Esophagus squamous epithelium (tissue), 5 donors: ENCODE results near the gene TNRC6B. TPM values are rescaled to one million over a fixed set of nuclear protein-coding genes. Genes with fewer than 3 reads are reported as not detected.
A peak's percentile ranks its signal among the peaks of the same experiment; 100 is the strongest.

Experiments
- DNase-seq: peaks from one replicate; lab custom pipeline; 2025; lab: John Stamatoyannopoulos, UW
- H3K27ac ChIP-seq, 4 donors: fragments of 200-600 bp; sonication (generic); one replicate each; pipeline ENCODE4 v1.5.1; 2016 to 2019; ENCODE audit warnings: mild to moderate bottlenecking in 1 of 4
- H3K27me3 ChIP-seq, 4 donors: fragments of 200-600 bp; sonication (generic); 1 replicate in 3 of 4; 2 replicates in 1 of 4; pipeline versions ENCODE4 v1.5.1 to v1.6.0; 2017 to 2021; ENCODE audit warnings: antibody characterized with exemption in 1 of 4
- H3K36me3 ChIP-seq, 3 donors: fragments of 200-600 bp; sonication (generic); one replicate each; pipeline ENCODE4 v1.5.1; 2016 to 2019
- H3K4me1 ChIP-seq, 3 donors: fragments of 200-600 bp; sonication (generic); one replicate each; pipeline ENCODE4 v1.5.1; 2017 to 2019
- H3K4me3 ChIP-seq, 4 donors: fragments of 200-600 bp; sonication (generic); 1 replicate in 3 of 4; 2 replicates in 1 of 4; pipeline ENCODE4 v1.5.1; 2016 to 2019; ENCODE audit warnings: mild to moderate bottlenecking in 2 of 4, moderate library complexity in 1 of 4
- H3K9me3 ChIP-seq, 3 donors: fragments of 200-600 bp; sonication (generic); one replicate each; pipeline ENCODE4 v1.5.1; 2016 to 2019
- CTCF ChIP-seq, 6 experiments: fragments of 450-650 bp in 4 of 6; fragments of 200-600 bp in 2 of 6; sonication (generic) in 2 of 6; IDR thresholded peaks; one replicate each; pipeline ENCODE4 v1.5.1; 2016 to 2019; ENCODE audit warnings: antibody characterized with exemption in 6 of 6, mild to moderate bottlenecking in 4 of 6, moderate library complexity in 4 of 6
- POLR2A ChIP-seq, 4 donors: fragments of 450-650 bp; IDR thresholded peaks; one replicate each; pipeline ENCODE4 v1.6.1; 2017; ENCODE audit warnings: antibody characterized with exemption in 4 of 4, mild to moderate bottlenecking in 4 of 4, moderate library complexity in 3 of 4
- WGBS, 2 donors: methylation state at CpG; one replicate each; pipeline ENCODE4 v1.1.5; 2018; 5-methylcytosine and 5-hydroxymethylcytosine counted together
- intact Hi-C: fragments of 100-400 bp; cut with DNase I; formaldehyde crosslinking; loops from one replicate; pipeline ENCODE4 v1.15.0; 2022
- total RNA-seq, 4 donors: library from RNA; depleted of rRNA; stranded (reverse); fragments of >200 nt; gene quantifications; one replicate each; pipeline ENCODE4 v1.1.0, GENCODE V29; 2016
- donor health status: DM: yes; HTN: yes; CAD: no.

The TNRC6B gene
- total RNA-seq, 4 donors from 2014 or later, result 20.7 to 36.5 (median 26.9) TPM

GRCh38 chr22:40385036-40385782 is 207.5 kb downstream of the TNRC6B start:
- intact Hi-C loops, result no loop called here
- no peak for TF ChIP-seq CTCF (IDR thresholded peaks at IDR 0.05)
- TF ChIP-seq POLR2A (IDR thresholded peaks at IDR 0.05), result no peak
- peaks cover 0 to 36% (median 6%) of the 10 kb centered on the region in 3 donors for H3K4me1 ChIP-seq
- H3K4me3 ChIP-seq, result no peak overlapping the region
- no peak for DNase-seq
- H3K9me3 ChIP-seq, result no peaks in the 10 kb centered on the region
- H3K27ac ChIP-seq, result peak overlapping the region in 3 of 4 donors; percentile 22 to 57 (median 24)
- H3K36me3 ChIP-seq, result peaks cover 0 to 5% (median 0%) of the 10 kb centered on the region in 3 donors
- 42 to 57% methylated on average over 10 of the region's 10 CpGs for WGBS, 2 donors
- no peaks in the 10 kb centered on the region for H3K27me3 ChIP-seq

Other genes starting within 250 kb of the TNRC6B start
- not detected for gene TMA7B, start 217.5 kb upstream of the TNRC6B start, total RNA-seq
- gene FAM83F, start 183.0 kb upstream of the TNRC6B start, total RNA-seq, result 10 to 100 TPM; 25.5 to 39.2 (median 29.6) TPM
- gene ADSL, start 168.6 kb downstream of the TNRC6B start, total RNA-seq, result 10 to 100 TPM; 32.0 to 98.1 (median 77.8) TPM
- gene SGSM3, start 192.7 kb downstream of the TNRC6B start, total RNA-seq, result 10 to 100 TPM; 36.7 to 51.4 (median 46.8) TPM